Activated gamma-delta T cell (primary cell): Measurements from ENCODE around the gene TSPAN19.

Source experiments
- DNase-seq: peaks from one replicate; lab custom pipeline; 2025; lab: John Stamatoyannopoulos, UW

Gene TSPAN19

GRCh38 chr12:85000729-85001128 lies 35.3 kb downstream of the TSPAN19 start:
- DNase-seq: no peak

DNA sequence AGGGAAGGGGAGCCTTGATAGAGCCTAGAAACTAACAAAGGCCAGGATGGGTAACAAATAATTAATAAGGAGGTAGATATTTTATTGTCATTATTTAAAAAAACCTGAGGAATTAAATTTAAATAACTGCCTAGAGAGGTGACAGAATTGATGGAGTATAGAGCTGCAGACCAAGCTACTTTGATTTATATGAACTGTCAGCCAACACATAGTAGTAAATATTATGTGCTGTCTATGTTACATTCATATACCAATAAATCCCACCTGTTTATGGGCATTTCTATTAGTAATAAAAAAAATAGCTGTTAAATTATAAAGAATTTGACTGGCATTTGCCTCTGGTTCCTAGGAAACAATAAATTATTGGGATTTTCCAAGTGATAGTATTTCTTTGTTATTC lies 37.7 kb downstream of the TSPAN19 start:
- DNase-seq: no peak

DNA sequence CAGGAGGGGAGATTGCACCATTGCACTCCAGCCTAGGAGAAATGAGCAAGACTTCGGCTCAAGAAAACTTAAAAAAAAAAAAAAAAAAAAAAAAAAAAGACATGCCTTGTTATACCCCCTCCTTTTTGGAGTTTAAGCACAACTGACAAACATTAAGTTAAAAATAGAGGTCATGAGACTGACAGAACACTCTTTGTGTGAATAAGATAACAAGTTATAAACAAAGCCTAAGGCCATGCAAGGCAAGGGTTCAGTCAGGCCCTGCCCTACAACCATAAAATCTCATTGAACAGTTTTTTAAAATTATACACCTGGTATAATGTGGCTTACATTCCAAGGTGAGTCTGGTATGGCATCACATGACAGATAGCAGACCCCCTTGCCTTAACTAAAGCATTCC lies 39.3 kb downstream of the TSPAN19 start:
- no peak for DNase-seq

DNA sequence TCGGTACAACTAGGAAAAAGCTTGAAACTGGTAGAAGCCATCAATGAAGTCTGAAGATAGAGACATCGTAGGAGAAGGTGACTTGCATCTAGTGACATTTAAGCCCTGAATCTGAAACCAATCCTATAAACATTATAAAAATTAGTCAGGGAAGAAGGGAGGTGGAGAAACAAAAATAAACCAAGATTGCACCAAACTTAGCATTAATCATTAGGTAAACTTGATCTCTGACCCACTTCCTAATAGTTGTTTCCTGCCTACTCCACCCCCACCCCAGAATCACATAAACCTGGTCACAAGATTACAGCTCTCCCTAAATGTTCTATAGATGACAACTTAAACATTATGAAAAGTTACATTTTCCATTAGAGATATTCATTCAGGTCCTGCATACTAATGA lies 40.4 kb downstream of the TSPAN19 start:
- DNase-seq: no peak

- no peak for DNase-seq
These were observed 41.7 kb downstream of the TSPAN19 start for GRCh38 chr12:84994426-84994825.

- DNase-seq: no peak
These were observed 49.5 kb downstream of the TSPAN19 start for GRCh38 chr12:84986586-84986985.

- DNase-seq: no peak
These were observed 50.0 kb downstream of the TSPAN19 start for GRCh38 chr12:84986117-84986516.

- no peak for DNase-seq
These were observed 52.8 kb downstream of the TSPAN19 start for GRCh38 chr12:84983289-84983688.

DNA sequence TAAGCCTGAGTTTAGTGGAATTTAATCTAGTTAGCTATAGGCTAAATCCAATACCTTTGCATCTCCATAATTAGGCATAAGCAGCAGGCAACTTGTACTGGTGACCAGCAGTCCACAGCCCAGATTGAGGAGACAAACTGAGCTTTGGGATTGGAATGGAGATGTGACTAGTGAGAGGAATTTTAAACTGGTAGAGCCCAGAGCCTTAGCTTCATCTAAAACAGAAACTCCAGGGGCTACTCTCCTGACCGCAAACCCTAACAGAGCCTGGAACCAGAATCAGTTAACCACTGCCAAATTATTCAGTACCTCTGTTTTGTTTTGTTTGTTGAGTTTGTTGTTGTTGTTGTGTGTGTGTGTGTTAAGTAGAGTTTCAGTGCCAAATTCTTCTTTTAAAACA lies 53.2 kb downstream of the TSPAN19 start:
- no peak for DNase-seq

DNA sequence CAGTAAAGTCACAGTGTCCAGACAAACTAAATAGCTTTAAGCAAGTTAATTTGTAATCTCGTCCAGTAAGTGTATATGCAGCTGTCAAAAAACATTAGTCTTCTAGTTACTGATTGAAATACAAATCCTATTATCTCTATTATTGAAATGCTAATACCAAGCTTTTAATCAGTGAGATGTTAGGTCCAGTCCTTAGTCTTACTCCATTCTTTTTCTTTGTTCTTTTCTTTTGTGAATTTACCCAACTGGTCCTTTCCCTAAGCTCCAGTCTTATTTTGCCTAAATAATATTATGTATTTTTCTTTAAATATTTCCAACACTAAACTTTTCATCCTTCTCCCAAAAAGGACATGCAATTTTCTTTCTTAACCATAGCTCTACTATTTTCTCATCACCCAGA lies 57.2 kb downstream of the TSPAN19 start:
- no peak for DNase-seq

- no peak for DNase-seq
These were observed 59.9 kb downstream of the TSPAN19 start for GRCh38 chr12:84976133-84976532.

GRCh38 chr12:84974155-84974815 lies 61.8 kb downstream of the TSPAN19 start:
- no peak for DNase-seq

DNA sequence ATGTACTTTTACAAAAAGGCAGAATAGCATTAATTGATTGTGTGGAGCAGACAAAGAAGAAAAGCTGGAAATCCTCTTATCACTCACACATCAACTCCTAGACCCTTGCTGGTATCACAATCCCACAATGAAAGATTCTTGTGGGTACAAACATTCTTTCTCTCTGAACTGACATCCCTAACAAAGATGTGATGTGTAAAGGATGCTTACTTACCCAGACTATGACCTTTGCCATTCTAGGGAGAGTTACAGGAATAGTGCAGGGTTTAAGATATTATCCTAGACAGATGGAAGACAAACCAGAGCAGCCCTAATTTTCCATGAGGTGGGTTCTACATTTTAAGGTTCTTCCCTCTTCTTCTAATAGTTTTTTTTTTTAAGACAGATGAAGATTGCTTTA lies 63.1 kb downstream of the TSPAN19 start:
- no peak for DNase-seq

- DNase-seq: no peak
These were observed 66.9 kb downstream of the TSPAN19 start for GRCh38 chr12:84969226-84969625.
